GM23338 (cell line): Measurements from ENCODE around the gene RECQL5. TPM values are rescaled to one million over a fixed set of nuclear protein-coding genes. Genes with fewer than 3 reads are reported as not detected.

ENCODE experiments used
- ATAC-seq: fragments of 200-7000 bp; cut with Tn5 transposase; 3 replicates; pipeline ENCODE4 v1.9.1; 2020
- DNase-seq: peaks from one replicate; pipeline ENCODE4 v3.0.0-alpha.2; 2015; ENCODE audit warnings: low spot score
- H2AFZ ChIP-seq: fragments of 200-600 bp; sonication (generic); 2 replicates; pipeline ENCODE4 v1.8.0; 2016; ENCODE audit warnings: antibody characterized with exemption, mild to moderate bottlenecking, moderate library complexity
- H3F3A ChIP-seq: fragments of 200-600 bp; sonication (generic); replicated peaks from 2 replicates; pipeline ENCODE4 v1.8.0; 2017; ENCODE audit warnings: antibody characterized with exemption, mixed run types, low read depth
- H3K27ac ChIP-seq: fragments of 200-600 bp; sonication (generic); 2 replicates; pipeline ENCODE4 v1.6.1; 2016; ENCODE audit warnings: low read depth
- H3K27me3 ChIP-seq: fragments of 200-600 bp; sonication (generic); 2 replicates; pipeline ENCODE4 v1.8.0; 2016; ENCODE audit warnings: mild to moderate bottlenecking, mixed run types, moderate library complexity; ENCODE audit not compliant: insufficient read depth
- H3K36me3 ChIP-seq: fragments of 200-600 bp; sonication (generic); 2 replicates; pipeline ENCODE4 v1.8.0; 2016; ENCODE audit warnings: mild to moderate bottlenecking; ENCODE audit not compliant: insufficient read depth
- H3K4me1 ChIP-seq: fragments of 200-600 bp; sonication (generic); 2 replicates; pipeline ENCODE4 v1.8.0; 2016; ENCODE audit warnings: mild to moderate bottlenecking, moderate library complexity; ENCODE audit not compliant: insufficient read depth
- H3K4me2 ChIP-seq: fragments of 200-600 bp; sonication (generic); 2 replicates; pipeline ENCODE4 v1.7.1; 2017; ENCODE audit warnings: mixed run types
- H3K4me3 ChIP-seq: fragments of 200-600 bp; sonication (generic); 2 replicates; pipeline ENCODE4 v1.6.1; 2016; ENCODE audit warnings: mixed run types
- H3K79me2 ChIP-seq: fragments of 200-600 bp; sonication (generic); replicated peaks from 2 replicates; pipeline ENCODE4 v1.8.0; 2017; ENCODE audit warnings: mild to moderate bottlenecking; ENCODE audit not compliant: insufficient read depth
- H3K9me2 ChIP-seq: fragments of 200-600 bp; sonication (generic); 2 replicates; pipeline ENCODE4 v1.8.0; 2017; ENCODE audit not compliant: insufficient read depth
- H4K20me1 ChIP-seq: fragments of 200-600 bp; sonication (generic); replicated peaks from 2 replicates; pipeline ENCODE4 v1.8.0; 2017; ENCODE audit warnings: mild to moderate bottlenecking; ENCODE audit not compliant: insufficient read depth
- H3K27ac Mint-ChIP-seq: 2 replicates; pipeline ENCODE4 v1.8.0; 2020; ENCODE audit warnings: inconsistent platforms, mild to moderate bottlenecking, moderate library complexity, mixed read lengths
- H3K27me3 Mint-ChIP-seq: 3 replicates; pipeline ENCODE4 v1.8.0; 2022; ENCODE audit warnings: low read depth, mild to moderate bottlenecking, moderate library complexity, mixed read lengths, inconsistent platforms; ENCODE audit not compliant: insufficient read depth, poor library complexity
- H3K36me3 Mint-ChIP-seq: 3 replicates; pipeline ENCODE4 v1.8.0; 2021; ENCODE audit warnings: low read depth, mild to moderate bottlenecking, inconsistent platforms, moderate library complexity, mixed read lengths
- H3K4me1 Mint-ChIP-seq: 3 replicates; pipeline ENCODE4 v1.8.0; 2020; ENCODE audit warnings: mild to moderate bottlenecking, inconsistent platforms, mixed read lengths
- H3K4me3 Mint-ChIP-seq: 3 replicates; pipeline ENCODE4 v1.8.0; 2021; ENCODE audit warnings: moderate library complexity, mild to moderate bottlenecking, inconsistent platforms, mixed read lengths
- H3K9me3 Mint-ChIP-seq: 3 replicates; pipeline ENCODE4 v1.8.0; 2020; ENCODE audit warnings: moderate library complexity, mild to moderate bottlenecking, inconsistent platforms, mixed read lengths
- CTCF ChIP-seq, 2 experiments: fragments of 200-600 bp in 1 of 2; sonication (generic) in 1 of 2; conservative IDR thresholded peaks; 2 replicates each; pipeline versions ENCODE4 v1.5.1 to v1.6.1; 2016 to 2017; ENCODE audit warnings: antibody characterized with exemption in 2 of 2, low read depth in 2 of 2, mild to moderate bottlenecking in 2 of 2, moderate library complexity in 1 of 2
- EZH2phosphoT487 ChIP-seq: fragments of 200-600 bp; sonication (generic); IDR thresholded peaks from one replicate; pipeline ENCODE4 v1.8.1; 2018; ENCODE audit warnings: antibody characterized with exemption; ENCODE audit not compliant: unreplicated experiment
- POLR2AphosphoS5 ChIP-seq: IDR thresholded peaks from 2 replicates; pipeline ENCODE4 v1.6.1; 2016; ENCODE audit warnings: antibody characterized with exemption, low read depth
- ZNF114 ChIP-seq: fragments of 250-450 bp; sonication (Bioruptor Pico); IDR thresholded peaks from 2 replicates; pipeline ENCODE4 v1.5.0; 2020; ENCODE audit warnings: mild to moderate bottlenecking, moderate library complexity
- ZNF331 ChIP-seq: fragments of 250-450 bp; sonication (Bioruptor Pico); IDR thresholded peaks from 2 replicates; pipeline ENCODE4 v1.5.0; 2020; ENCODE audit warnings: low read depth, mild to moderate bottlenecking, moderate library complexity
- polyA plus RNA-seq: library from polyadenylated mRNA; unstranded; fragments of >200 nt; fragmentation: Nextera tagmentation; extraction: Ambion mirVana; gene quantifications from 2 replicates; pipeline ENCODE4 v1.2.1, GENCODE V29; 2016
- total RNA-seq: library from RNA; depleted of rRNA; stranded (reverse); fragments of >200 nt; shearing (Covaris generic); gene quantifications from 2 replicates; pipeline ENCODE4 v1.2.3, GENCODE V29; 2014
- TF ChIP-seq, protein P1 (sequence below): IDR thresholded peaks from one replicate; pipeline ENCODE4 v1.6.1; 2018; ENCODE audit warnings: antibody characterized with exemption; ENCODE audit not compliant: unreplicated experiment
- TF ChIP-seq, protein P2 (sequence below): IDR thresholded peaks from 2 replicates; pipeline ENCODE4 v1.6.1; 2016; ENCODE audit warnings: antibody characterized with exemption

The RECQL5 gene
- total and polyA plus RNA-seq, 2 experiments from 2014 or later, result 20.0 to 23.3 TPM

DNA sequence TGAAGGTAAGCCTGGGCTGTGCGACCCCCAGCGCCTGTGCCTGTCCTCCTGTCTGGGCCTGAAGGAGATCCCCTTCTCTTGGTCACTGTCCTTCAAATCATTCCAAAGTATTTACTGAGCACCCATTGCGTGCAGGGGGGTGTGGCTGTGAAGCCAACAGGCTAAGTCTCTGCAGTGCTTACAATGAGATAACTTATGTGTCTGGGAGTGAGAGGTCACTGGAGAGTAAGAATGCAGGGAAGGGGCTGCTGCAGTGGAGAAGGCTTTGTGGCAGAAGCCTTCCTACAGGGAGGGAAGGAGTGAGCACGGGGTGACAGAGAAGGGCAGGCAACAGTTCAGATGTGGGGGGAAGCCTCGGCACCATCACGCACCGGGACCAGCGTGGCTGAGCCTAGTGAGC lies 44.9 kb downstream of the RECQL5 start:
- H3K27ac Mint-ChIP-seq, result no peak overlapping the region
- H3K27me3 ChIP-seq, result no peaks in the 10 kb centered on the region
- H3K36me3 ChIP-seq, result no peaks in the 10 kb centered on the region; the same call in 1 of the 2 replicates
- DNase-seq (no peak), ATAC-seq (no peak)
- H3K4me1 ChIP-seq, result no peaks in the 10 kb centered on the region
- no peaks in the 10 kb centered on the region for H3F3A ChIP-seq
- no peaks in the 10 kb centered on the region for H3K79me2 ChIP-seq
- H2AFZ ChIP-seq, result no peak overlapping the region
- TF ChIP-seq EZH2phosphoT487 (no peak), ZNF331 (CRISPR knock-in tag) (no peak), ZNF114 (CRISPR knock-in tag) (no peak)
- TF ChIP-seq, protein P1, sequence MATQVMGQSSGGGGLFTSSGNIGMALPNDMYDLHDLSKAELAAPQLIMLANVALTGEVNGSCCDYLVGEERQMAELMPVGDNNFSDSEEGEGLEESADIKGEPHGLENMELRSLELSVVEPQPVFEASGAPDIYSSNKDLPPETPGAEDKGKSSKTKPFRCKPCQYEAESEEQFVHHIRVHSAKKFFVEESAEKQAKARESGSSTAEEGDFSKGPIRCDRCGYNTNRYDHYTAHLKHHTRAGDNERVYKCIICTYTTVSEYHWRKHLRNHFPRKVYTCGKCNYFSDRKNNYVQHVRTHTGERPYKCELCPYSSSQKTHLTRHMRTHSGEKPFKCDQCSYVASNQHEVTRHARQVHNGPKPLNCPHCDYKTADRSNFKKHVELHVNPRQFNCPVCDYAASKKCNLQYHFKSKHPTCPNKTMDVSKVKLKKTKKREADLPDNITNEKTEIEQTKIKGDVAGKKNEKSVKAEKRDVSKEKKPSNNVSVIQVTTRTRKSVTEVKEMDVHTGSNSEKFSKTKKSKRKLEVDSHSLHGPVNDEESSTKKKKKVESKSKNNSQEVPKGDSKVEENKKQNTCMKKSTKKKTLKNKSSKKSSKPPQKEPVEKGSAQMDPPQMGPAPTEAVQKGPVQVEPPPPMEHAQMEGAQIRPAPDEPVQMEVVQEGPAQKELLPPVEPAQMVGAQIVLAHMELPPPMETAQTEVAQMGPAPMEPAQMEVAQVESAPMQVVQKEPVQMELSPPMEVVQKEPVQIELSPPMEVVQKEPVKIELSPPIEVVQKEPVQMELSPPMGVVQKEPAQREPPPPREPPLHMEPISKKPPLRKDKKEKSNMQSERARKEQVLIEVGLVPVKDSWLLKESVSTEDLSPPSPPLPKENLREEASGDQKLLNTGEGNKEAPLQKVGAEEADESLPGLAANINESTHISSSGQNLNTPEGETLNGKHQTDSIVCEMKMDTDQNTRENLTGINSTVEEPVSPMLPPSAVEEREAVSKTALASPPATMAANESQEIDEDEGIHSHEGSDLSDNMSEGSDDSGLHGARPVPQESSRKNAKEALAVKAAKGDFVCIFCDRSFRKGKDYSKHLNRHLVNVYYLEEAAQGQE, result no peak
- H3K4me2 ChIP-seq, result no peak overlapping the region
- no peak overlapping the region for H3K27ac ChIP-seq
- no peaks in the 10 kb centered on the region for H3K9me2 ChIP-seq
- H3K4me3 ChIP-seq, result no peak overlapping the region
- no peak overlapping the region for H3K4me3 Mint-ChIP-seq
- no peaks in the 10 kb centered on the region; the same call in 2 of the 3 replicates for H3K9me3 Mint-ChIP-seq
- no peaks in the 10 kb centered on the region for H3K36me3 Mint-ChIP-seq
- H3K27me3 Mint-ChIP-seq, result peaks cover 29% of the 10 kb centered on the region
- H3K4me1 Mint-ChIP-seq, result peaks cover 3% of the 10 kb centered on the region; the same call in 1 of the 3 replicates
- H4K20me1 ChIP-seq, result no peaks in the 10 kb centered on the region

GRCh38 chr17:75621489-75621888 lies 45.5 kb downstream of the RECQL5 start:
- Histone ChIP-seq H4K20me1 (no peaks in the 10 kb centered on the region), H3K4me1 (no peaks in the 10 kb centered on the region), H2AFZ (no peak overlapping the region), H3K4me3 (no peak overlapping the region), H3F3A (no peaks in the 10 kb centered on the region), H3K79me2 (no peaks in the 10 kb centered on the region), H3K27ac (no peak overlapping the region), H3K9me2 (no peaks in the 10 kb centered on the region), H3K36me3 (no peaks in the 10 kb centered on the region), H3K4me2 (no peak overlapping the region), H3K27me3 (no peaks in the 10 kb centered on the region)
- TF ChIP-seq EZH2phosphoT487 (no peak), POLR2AphosphoS5 (no peak), ZNF331 (CRISPR knock-in tag) (no peak), CTCF (conservative IDR thresholded peaks at IDR 0.05; ENCODE audit: low read depth in 2 of 2) (no peak), ZNF114 (CRISPR knock-in tag) (no peak)
- TF ChIP-seq, protein P2, sequence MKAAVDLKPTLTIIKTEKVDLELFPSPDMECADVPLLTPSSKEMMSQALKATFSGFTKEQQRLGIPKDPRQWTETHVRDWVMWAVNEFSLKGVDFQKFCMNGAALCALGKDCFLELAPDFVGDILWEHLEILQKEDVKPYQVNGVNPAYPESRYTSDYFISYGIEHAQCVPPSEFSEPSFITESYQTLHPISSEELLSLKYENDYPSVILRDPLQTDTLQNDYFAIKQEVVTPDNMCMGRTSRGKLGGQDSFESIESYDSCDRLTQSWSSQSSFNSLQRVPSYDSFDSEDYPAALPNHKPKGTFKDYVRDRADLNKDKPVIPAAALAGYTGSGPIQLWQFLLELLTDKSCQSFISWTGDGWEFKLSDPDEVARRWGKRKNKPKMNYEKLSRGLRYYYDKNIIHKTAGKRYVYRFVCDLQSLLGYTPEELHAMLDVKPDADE, result no peak
- no peak overlapping the region for H3K4me3 Mint-ChIP-seq
- H3K27me3 Mint-ChIP-seq, result peaks cover 31% of the 10 kb centered on the region
- no peak overlapping the region for H3K27ac Mint-ChIP-seq
- ATAC-seq (no peak), DNase-seq (no peak)
- H3K4me1 Mint-ChIP-seq, result peaks cover 3% of the 10 kb centered on the region; the same call in 1 of the 3 replicates
- no peaks in the 10 kb centered on the region for H3K36me3 Mint-ChIP-seq
- no peaks in the 10 kb centered on the region; the same call in 2 of the 3 replicates for H3K9me3 Mint-ChIP-seq
